Measurements from ENCODE around the gene RTN4IP1.
"Not testable (repeated sequence)": the region's sequence is repeated elsewhere in the genome, so short reads cannot be mapped to it uniquely, and the experiment has no call there.

RTN4IP1 gene

GRCh38 chr6:106579281-106579680, 50.0 kb downstream of the RTN4IP1 start:
- DNase-seq (ENCODE audit: low read depth) = no peak

- DNase-seq (ENCODE audit: low read depth) = peak; percentile 80
Measured at GRCh38 chr6:106574741-106575458, 54.4 kb downstream of the RTN4IP1 start.

GRCh38 chr6:106572875-106573585, 56.3 kb downstream of the RTN4IP1 start:
- DNase-seq (ENCODE audit: low read depth) = no peak

- no peak for DNase-seq (ENCODE audit: low read depth)
Measured at GRCh38 chr6:106572436-106572835, 56.9 kb downstream of the RTN4IP1 start.

- peak; percentile 64 for DNase-seq (ENCODE audit: low read depth)
Measured at GRCh38 chr6:106569428-106569827, 59.9 kb downstream of the RTN4IP1 start.

GRCh38 chr6:106568530-106568929, 60.8 kb downstream of the RTN4IP1 start:
- peak; percentile 67 for DNase-seq (ENCODE audit: low read depth)

GRCh38 chr6:106564476-106564875, 64.8 kb downstream of the RTN4IP1 start:
- no peak for DNase-seq (ENCODE audit: low read depth)

- DNase-seq (ENCODE audit: low read depth) = no peak
Measured at GRCh38 chr6:106563614-106564013, 65.7 kb downstream of the RTN4IP1 start.

- no peak for DNase-seq (ENCODE audit: low read depth)
Measured at GRCh38 chr6:106561686-106562405, 67.5 kb downstream of the RTN4IP1 start.

- DNase-seq (ENCODE audit: low read depth) = peak; percentile 62
Measured at GRCh38 chr6:106560996-106561685, 68.2 kb downstream of the RTN4IP1 start.

GRCh38 chr6:106559659-106560058, 69.6 kb downstream of the RTN4IP1 start:
- not testable (repeated sequence) for DNase-seq (ENCODE audit: low read depth)

GRCh38 chr6:106558364-106558763, 70.9 kb downstream of the RTN4IP1 start:
- DNase-seq (ENCODE audit: low read depth) = no peak

GRCh38 chr6:106557837-106558236, 71.5 kb downstream of the RTN4IP1 start:
- DNase-seq (ENCODE audit: low read depth) = peak; percentile 24

GRCh38 chr6:106556368-106556960, 72.8 kb downstream of the RTN4IP1 start:
- peak; percentile 62 for DNase-seq (ENCODE audit: low read depth)

- no peak for DNase-seq (ENCODE audit: low read depth)
Measured at GRCh38 chr6:106555767-106556166, 73.5 kb downstream of the RTN4IP1 start.

- no peak for DNase-seq (ENCODE audit: low read depth)
Measured at GRCh38 chr6:106553440-106553839, 75.9 kb downstream of the RTN4IP1 start.

- DNase-seq (ENCODE audit: low read depth) = no peak
Measured at GRCh38 chr6:106551155-106551554, 78.1 kb downstream of the RTN4IP1 start.

GRCh38 chr6:106549521-106549920, 79.8 kb downstream of the RTN4IP1 start:
- no peak for DNase-seq (ENCODE audit: low read depth)

- not testable (repeated sequence) for DNase-seq (ENCODE audit: low read depth)
Measured at GRCh38 chr6:106548926-106549455, 80.3 kb downstream of the RTN4IP1 start.

- DNase-seq (ENCODE audit: low read depth) = no peak
Measured at GRCh38 chr6:106547601-106548453, 81.5 kb downstream of the RTN4IP1 start.
